ENCODE measurements around the gene ATP1B3. TPM values are rescaled to one million over a fixed set of nuclear protein-coding genes. Genes with fewer than 3 reads are reported as not detected.

The ATP1B3 gene
- total RNA-seq, 1 experiment from 2014 or later: 167 TPM

DNA sequence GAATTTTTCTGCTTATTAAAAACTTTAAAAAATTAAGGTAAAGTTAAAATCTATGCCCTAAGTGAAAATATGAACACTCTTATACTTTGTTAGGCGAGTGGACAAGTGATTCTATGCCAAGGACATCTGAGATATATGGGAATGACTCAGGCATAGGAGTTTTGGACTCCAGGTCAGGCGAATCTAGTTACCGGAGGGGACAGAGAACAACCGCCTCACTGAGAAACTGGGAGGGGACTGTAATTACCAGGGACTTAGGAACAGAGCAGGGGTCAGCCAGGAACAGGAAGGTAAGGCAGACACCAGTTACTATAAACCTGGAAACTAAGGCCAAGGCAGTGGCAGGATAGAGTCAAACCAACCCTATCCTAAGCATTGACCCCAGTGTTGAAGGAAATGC is 16.8 kb upstream of the ATP1B3 start:
- Histone ChIP-seq H3K4me3 (ENCODE audit: low read depth, low read length, poor library complexity, severe bottlenecking) (no peak overlapping the region), H3K4me1 (ENCODE audit: insufficient read depth, low read length, poor library complexity, severe bottlenecking) (peaks cover 16% of the 10 kb centered on the region), H3K27ac (ENCODE audit: low read depth, low read length, poor library complexity, severe bottlenecking) (no peak overlapping the region), H3K9me3 (ENCODE audit: low read depth, low read length, poor library complexity, severe bottlenecking) (no peaks in the 10 kb centered on the region), H3K27me3 (replicated peaks; ENCODE audit: insufficient read depth, low read depth, low read length, poor library complexity) (no peaks in the 10 kb centered on the region), H3K36me3 (ENCODE audit: insufficient read depth, low read length, poor library complexity, severe bottlenecking) (no peaks in the 10 kb centered on the region)
- POLR2A ChIA-PET (ENCODE audit: low non-redundant PET): no interaction called here
- BruUV-seq (replicated peaks): no TSS peak
- CTCF ChIA-PET: no interaction called here
- TF ChIP-seq EZH2 (IDR thresholded peaks at IDR 0.05; ENCODE audit: borderline replicate concordance, low read depth, low read length, poor library complexity, severe bottlenecking): no peak
- TF ChIP-seq, protein P1, sequence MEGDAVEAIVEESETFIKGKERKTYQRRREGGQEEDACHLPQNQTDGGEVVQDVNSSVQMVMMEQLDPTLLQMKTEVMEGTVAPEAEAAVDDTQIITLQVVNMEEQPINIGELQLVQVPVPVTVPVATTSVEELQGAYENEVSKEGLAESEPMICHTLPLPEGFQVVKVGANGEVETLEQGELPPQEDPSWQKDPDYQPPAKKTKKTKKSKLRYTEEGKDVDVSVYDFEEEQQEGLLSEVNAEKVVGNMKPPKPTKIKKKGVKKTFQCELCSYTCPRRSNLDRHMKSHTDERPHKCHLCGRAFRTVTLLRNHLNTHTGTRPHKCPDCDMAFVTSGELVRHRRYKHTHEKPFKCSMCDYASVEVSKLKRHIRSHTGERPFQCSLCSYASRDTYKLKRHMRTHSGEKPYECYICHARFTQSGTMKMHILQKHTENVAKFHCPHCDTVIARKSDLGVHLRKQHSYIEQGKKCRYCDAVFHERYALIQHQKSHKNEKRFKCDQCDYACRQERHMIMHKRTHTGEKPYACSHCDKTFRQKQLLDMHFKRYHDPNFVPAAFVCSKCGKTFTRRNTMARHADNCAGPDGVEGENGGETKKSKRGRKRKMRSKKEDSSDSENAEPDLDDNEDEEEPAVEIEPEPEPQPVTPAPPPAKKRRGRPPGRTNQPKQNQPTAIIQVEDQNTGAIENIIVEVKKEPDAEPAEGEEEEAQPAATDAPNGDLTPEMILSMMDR (conservative IDR thresholded peaks at IDR 0.05; ENCODE audit: low read depth, low read length): no peak
- intact Hi-C loops (cut with micrococcal nuclease; ENCODE audit: unreplicated experiment): no loop called here
- no peak for DNase-seq (ENCODE audit: low spot score)

DNA sequence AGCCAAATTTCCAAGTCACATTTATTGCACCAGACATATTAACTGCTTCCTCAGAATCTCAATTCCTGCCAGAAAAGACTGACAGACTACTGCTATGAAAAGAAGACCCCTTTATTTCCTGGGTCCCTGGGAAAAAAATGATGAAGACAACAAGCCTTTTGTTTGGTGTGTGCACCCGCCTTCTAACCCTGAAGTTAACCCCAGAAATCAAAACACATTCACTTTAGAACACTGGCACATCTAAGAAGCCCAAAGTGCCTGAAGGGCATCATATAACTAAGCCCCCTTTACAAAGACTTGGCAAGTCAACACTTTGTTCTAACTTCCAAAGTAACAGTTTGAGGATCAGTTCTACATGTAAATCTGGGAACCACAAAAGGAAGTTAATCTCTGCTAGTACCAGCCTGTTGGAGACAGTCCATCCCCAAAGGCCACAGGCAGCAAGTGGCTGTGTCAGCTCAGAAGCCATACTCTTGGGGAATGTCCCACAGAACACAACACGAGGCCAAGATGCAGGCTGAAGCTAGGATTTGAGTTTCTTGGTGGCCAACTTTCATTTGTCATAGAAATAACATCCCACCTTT is 16.3 kb upstream of the ATP1B3 start:
- DNase-seq (ENCODE audit: low spot score): no peak
- intact Hi-C loops (cut with micrococcal nuclease; ENCODE audit: unreplicated experiment): no loop called here
- POLR2A ChIA-PET (ENCODE audit: low non-redundant PET): no interaction called here
- Histone ChIP-seq H3K27me3 (replicated peaks; ENCODE audit: insufficient read depth, low read depth, low read length, poor library complexity) (no peaks in the 10 kb centered on the region), H3K4me3 (ENCODE audit: low read depth, low read length, poor library complexity, severe bottlenecking) (no peak overlapping the region), H3K4me1 (ENCODE audit: insufficient read depth, low read length, poor library complexity, severe bottlenecking) (peaks cover 16% of the 10 kb centered on the region), H3K36me3 (ENCODE audit: insufficient read depth, low read length, poor library complexity, severe bottlenecking) (no peaks in the 10 kb centered on the region), H3K27ac (ENCODE audit: low read depth, low read length, poor library complexity, severe bottlenecking) (peak overlapping the region; percentile 28), H3K9me3 (ENCODE audit: low read depth, low read length, poor library complexity, severe bottlenecking) (no peaks in the 10 kb centered on the region)
- no peak for TF ChIP-seq EZH2 (IDR thresholded peaks at IDR 0.05; ENCODE audit: borderline replicate concordance, low read depth, low read length, poor library complexity, severe bottlenecking)
- TF ChIP-seq, protein P1 (conservative IDR thresholded peaks at IDR 0.05; ENCODE audit: low read depth, low read length): no peak
- CTCF ChIA-PET: no interaction called here
- no TSS peak for BruUV-seq (replicated peaks)

GRCh38 chr3:141860766-141861513 is 15.5 kb upstream of the ATP1B3 start:
- ChIA-PET CTCF (no interaction called here), POLR2A (ENCODE audit: low non-redundant PET) (interaction anchor here (0.6 kb wide), 3 partner anchors 18 to 1140 kb away, joined by 5 to 9 read pairs (median 6); no protein-coding TSS in a partner anchor)
- no peak for TF ChIP-seq EZH2 (IDR thresholded peaks at IDR 0.05; ENCODE audit: borderline replicate concordance, low read depth, low read length, poor library complexity, severe bottlenecking)
- TF ChIP-seq, protein P1 (conservative IDR thresholded peaks at IDR 0.05; ENCODE audit: low read depth, low read length): no peak
- Histone ChIP-seq H3K4me3 (ENCODE audit: low read depth, low read length, poor library complexity, severe bottlenecking) (no peak overlapping the region), H3K36me3 (ENCODE audit: insufficient read depth, low read length, poor library complexity, severe bottlenecking) (no peaks in the 10 kb centered on the region), H3K27ac (ENCODE audit: low read depth, low read length, poor library complexity, severe bottlenecking) (peak overlapping the region; percentile 28), H3K27me3 (replicated peaks; ENCODE audit: insufficient read depth, low read depth, low read length, poor library complexity) (no peaks in the 10 kb centered on the region), H3K9me3 (ENCODE audit: low read depth, low read length, poor library complexity, severe bottlenecking) (no peaks in the 10 kb centered on the region), H3K4me1 (ENCODE audit: insufficient read depth, low read length, poor library complexity, severe bottlenecking) (peaks cover 16% of the 10 kb centered on the region)
- DNase-seq (ENCODE audit: low spot score): peak; percentile 70
- intact Hi-C loops (cut with micrococcal nuclease; ENCODE audit: unreplicated experiment): no loop called here
- BruUV-seq (replicated peaks): no TSS peak
